OCI-LY1 (cell line): ENCODE measurements around the gene AP1B1.
"Not testable (repeated sequence)": the region's sequence is repeated elsewhere in the genome, so short reads cannot be mapped to it uniquely, and the experiment has no call there.

Experiments
- CTCF ChIP-seq: fragments of 200-600 bp; sonication (generic), shearing (Covaris generic); IDR thresholded peaks from 2 replicates; pipeline ENCODE4 v1.5.1; 2017; ENCODE audit warnings: mild to moderate bottlenecking, antibody characterized with exemption, low read length, moderate library complexity, mixed read lengths
- EZH2 ChIP-seq: fragments of 200-600 bp; sonication (generic), shearing (Covaris generic); IDR thresholded peaks from 2 replicates; pipeline ENCODE4 v1.8.0; 2017; ENCODE audit warnings: borderline replicate concordance, mixed run types, mild to moderate bottlenecking, antibody characterized with exemption, low read length, moderate library complexity, mixed read lengths

GRCh38 chr22:29418704-29419103 is 30.3 kb upstream of the AP1B1 start:
- TF ChIP-seq CTCF, EZH2: not testable (repeated sequence)
